ENCODE measurements around the gene TRABD2B. TPM values are rescaled to one million over a fixed set of nuclear protein-coding genes. Genes with fewer than 3 reads are reported as not detected.

Gene TRABD2B
- total RNA-seq, 1 experiment from 2014 or later = not detected

- DNase-seq (ENCODE audit: low read depth) = peak; percentile 89
These were observed 115.4 kb downstream of the TRABD2B start for GRCh38 chr1:47881505-47882442.

GRCh38 chr1:47876587-47876963, 120.6 kb downstream of the TRABD2B start:
- no peak for DNase-seq (ENCODE audit: low read depth)

GRCh38 chr1:47875831-47876586, 121.2 kb downstream of the TRABD2B start:
- DNase-seq (ENCODE audit: low read depth) = peak; percentile 73

GRCh38 chr1:47875036-47875435, 122.1 kb downstream of the TRABD2B start:
- DNase-seq (ENCODE audit: low read depth) = no peak

GRCh38 chr1:47873337-47873736, 123.8 kb downstream of the TRABD2B start:
- no peak for DNase-seq (ENCODE audit: low read depth)

GRCh38 chr1:47872886-47873285, 124.3 kb downstream of the TRABD2B start:
- no peak for DNase-seq (ENCODE audit: low read depth)

GRCh38 chr1:47871799-47872353, 125.3 kb downstream of the TRABD2B start:
- peak; percentile 79 for DNase-seq (ENCODE audit: low read depth)

- peak; percentile 35 for DNase-seq (ENCODE audit: low read depth)
These were observed 126.1 kb downstream of the TRABD2B start for GRCh38 chr1:47870946-47871676.

GRCh38 chr1:47870480-47870879, 126.7 kb downstream of the TRABD2B start:
- peak; percentile 12 for DNase-seq (ENCODE audit: low read depth)

- DNase-seq (ENCODE audit: low read depth) = no peak
These were observed 128.9 kb downstream of the TRABD2B start for GRCh38 chr1:47868348-47868676.

- no peak for DNase-seq (ENCODE audit: low read depth)
These were observed 129.5 kb downstream of the TRABD2B start for GRCh38 chr1:47867438-47868347.

- DNase-seq (ENCODE audit: low read depth) = no peak
These were observed 130.4 kb downstream of the TRABD2B start for GRCh38 chr1:47866601-47867437.

GRCh38 chr1:47865881-47866535, 131.2 kb downstream of the TRABD2B start:
- no peak for DNase-seq (ENCODE audit: low read depth)

GRCh38 chr1:47859092-47859743, 138.0 kb downstream of the TRABD2B start:
- DNase-seq (ENCODE audit: low read depth) = no peak

GRCh38 chr1:47856996-47857395, 140.2 kb downstream of the TRABD2B start:
- no peak for DNase-seq (ENCODE audit: low read depth)

- DNase-seq (ENCODE audit: low read depth) = no peak
These were observed 142.0 kb downstream of the TRABD2B start for GRCh38 chr1:47855230-47855629.

GRCh38 chr1:47854552-47855144, 142.5 kb downstream of the TRABD2B start:
- DNase-seq (ENCODE audit: low read depth) = no peak

GRCh38 chr1:47853852-47854251, 143.3 kb downstream of the TRABD2B start:
- no peak for DNase-seq (ENCODE audit: low read depth)
